ENCODE measurements around the gene FTCD.
"Not testable (repeated sequence)": the region's sequence is repeated elsewhere in the genome, so short reads cannot be mapped to it uniquely, and the experiment has no call there.

FTCD gene

GRCh38 chr21:46140352-46141003 is 14.9 kb downstream of the FTCD start:
- not testable (repeated sequence) for DNase-seq (ENCODE audit: low read depth)

- DNase-seq (ENCODE audit: low read depth): no peak
Observed at GRCh38 chr21:46139686-46140085, 15.7 kb downstream of the FTCD start.

GRCh38 chr21:46138383-46138970 is 16.9 kb downstream of the FTCD start:
- no peak for DNase-seq (ENCODE audit: low read depth)

GRCh38 chr21:46137908-46138307 is 17.5 kb downstream of the FTCD start:
- no peak for DNase-seq (ENCODE audit: low read depth)

GRCh38 chr21:46136739-46137349 is 18.5 kb downstream of the FTCD start:
- no peak for DNase-seq (ENCODE audit: low read depth)

- no peak for DNase-seq (ENCODE audit: low read depth)
Observed at GRCh38 chr21:46135782-46136395, 19.5 kb downstream of the FTCD start.

GRCh38 chr21:46131838-46132651 is 23.3 kb downstream of the FTCD start:
- no peak for DNase-seq (ENCODE audit: low read depth)

- no peak for DNase-seq (ENCODE audit: low read depth)
Observed at GRCh38 chr21:46131588-46131837, 23.9 kb downstream of the FTCD start.

GRCh38 chr21:46130831-46131587 is 24.4 kb downstream of the FTCD start:
- DNase-seq (ENCODE audit: low read depth): no peak

GRCh38 chr21:46129846-46130651 is 25.3 kb downstream of the FTCD start:
- DNase-seq (ENCODE audit: low read depth): no peak

- no peak for DNase-seq (ENCODE audit: low read depth)
Observed at GRCh38 chr21:46128933-46129571, 26.3 kb downstream of the FTCD start.

- DNase-seq (ENCODE audit: low read depth): no peak
Observed at GRCh38 chr21:46128106-46128932, 27.1 kb downstream of the FTCD start.

GRCh38 chr21:46127239-46128105 is 27.9 kb downstream of the FTCD start:
- no peak for DNase-seq (ENCODE audit: low read depth)

- no peak for DNase-seq (ENCODE audit: low read depth)
Observed at GRCh38 chr21:46126309-46127238, 28.8 kb downstream of the FTCD start.

GRCh38 chr21:46125846-46126301 is 29.5 kb downstream of the FTCD start:
- no peak for DNase-seq (ENCODE audit: low read depth)

- DNase-seq (ENCODE audit: low read depth): no peak
Observed at GRCh38 chr21:46124926-46125845, 30.2 kb downstream of the FTCD start.

All from activated T-helper 1 cell treated with Interleukin-2 at 50 U/mL for 16 hours (primary cell).